ENCODE measurements around the gene INCA1.

GRCh38 chr17:4982305-4982704 lies 15.0 kb downstream of the INCA1 start:
- TF ChIP-seq POLR2A (IDR thresholded peaks at IDR 0.05), result no peak
- no peak for TF ChIP-seq CTCF (IDR thresholded peaks at IDR 0.05)

All from suprapubic skin (tissue), 3 donors.